T-helper 1 cell treated with Interleukin-12 subunit alpha and Interleukin-12 subunit beta and Interleukin-4 antibody, amounts not matched to agents 30 μg/mL and 1 μg/mL, for 36 hours (primary cell): ENCODE results near the gene XYLT1.

Experiments used
- H3K27ac Mint-ChIP-seq: one replicate; pipeline ENCODE4 v1.8.0; 2021; ENCODE audit warnings: mild to moderate bottlenecking, mixed read lengths
- H3K27me3 Mint-ChIP-seq: one replicate; pipeline ENCODE4 v1.8.0; 2021; ENCODE audit warnings: low read depth, mixed read lengths
- H3K36me3 Mint-ChIP-seq: one replicate; pipeline ENCODE4 v1.8.0; 2021; ENCODE audit warnings: low read depth, mixed read lengths
- H3K4me1 Mint-ChIP-seq: one replicate; pipeline ENCODE4 v1.8.0; 2021; ENCODE audit warnings: low read depth, mixed read lengths
- H3K4me3 Mint-ChIP-seq: one replicate; pipeline ENCODE4 v1.8.0; 2021; ENCODE audit warnings: mild to moderate bottlenecking, moderate library complexity, mixed read lengths
- H3K9me3 Mint-ChIP-seq: one replicate; pipeline ENCODE4 v1.8.0; 2021; ENCODE audit warnings: mixed read lengths

Gene XYLT1

GRCh38 chr16:17126156-17126555 is 344.6 kb downstream of the XYLT1 start:
- peaks cover 5% of the 10 kb centered on the region for H3K4me1 Mint-ChIP-seq
- no peak overlapping the region for H3K4me3 Mint-ChIP-seq
- peaks cover 63% of the 10 kb centered on the region for H3K36me3 Mint-ChIP-seq
- no peaks in the 10 kb centered on the region for H3K27me3 Mint-ChIP-seq
- H3K27ac Mint-ChIP-seq = no peak overlapping the region
- no peaks in the 10 kb centered on the region for H3K9me3 Mint-ChIP-seq

DNA sequence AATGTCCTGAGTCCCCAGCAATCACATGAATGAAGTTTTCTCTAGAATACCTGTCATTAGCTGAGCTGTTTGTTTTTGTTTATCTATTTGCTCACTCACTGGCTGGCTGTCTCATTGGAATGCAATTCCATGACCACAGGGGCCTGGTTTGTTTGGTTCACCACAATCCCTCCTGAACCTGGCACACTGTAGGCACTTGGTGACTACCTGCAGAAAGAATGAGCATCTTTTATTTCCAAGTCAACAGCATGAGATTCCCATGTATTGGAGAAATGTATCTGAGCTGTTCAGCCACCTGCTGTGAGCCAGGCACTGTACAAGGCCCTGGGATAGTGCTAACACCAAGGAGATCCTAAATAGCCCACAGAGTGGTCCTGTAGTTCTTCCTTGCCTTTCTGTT is 345.1 kb downstream of the XYLT1 start:
- Mint-ChIP-seq H3K4me1 (peaks cover 2% of the 10 kb centered on the region), H3K27me3 (no peaks in the 10 kb centered on the region), H3K4me3 (no peak overlapping the region), H3K36me3 (peaks cover 65% of the 10 kb centered on the region), H3K27ac (no peak overlapping the region), H3K9me3 (no peaks in the 10 kb centered on the region)

- H3K27ac Mint-ChIP-seq = no peak overlapping the region
- no peaks in the 10 kb centered on the region for H3K4me1 Mint-ChIP-seq
- no peaks in the 10 kb centered on the region for H3K27me3 Mint-ChIP-seq
- no peaks in the 10 kb centered on the region for H3K9me3 Mint-ChIP-seq
- H3K36me3 Mint-ChIP-seq = peaks cover 33% of the 10 kb centered on the region
- H3K4me3 Mint-ChIP-seq = no peak overlapping the region
Observed at GRCh38 chr16:17117906-17118577, 352.7 kb downstream of the XYLT1 start.

DNA sequence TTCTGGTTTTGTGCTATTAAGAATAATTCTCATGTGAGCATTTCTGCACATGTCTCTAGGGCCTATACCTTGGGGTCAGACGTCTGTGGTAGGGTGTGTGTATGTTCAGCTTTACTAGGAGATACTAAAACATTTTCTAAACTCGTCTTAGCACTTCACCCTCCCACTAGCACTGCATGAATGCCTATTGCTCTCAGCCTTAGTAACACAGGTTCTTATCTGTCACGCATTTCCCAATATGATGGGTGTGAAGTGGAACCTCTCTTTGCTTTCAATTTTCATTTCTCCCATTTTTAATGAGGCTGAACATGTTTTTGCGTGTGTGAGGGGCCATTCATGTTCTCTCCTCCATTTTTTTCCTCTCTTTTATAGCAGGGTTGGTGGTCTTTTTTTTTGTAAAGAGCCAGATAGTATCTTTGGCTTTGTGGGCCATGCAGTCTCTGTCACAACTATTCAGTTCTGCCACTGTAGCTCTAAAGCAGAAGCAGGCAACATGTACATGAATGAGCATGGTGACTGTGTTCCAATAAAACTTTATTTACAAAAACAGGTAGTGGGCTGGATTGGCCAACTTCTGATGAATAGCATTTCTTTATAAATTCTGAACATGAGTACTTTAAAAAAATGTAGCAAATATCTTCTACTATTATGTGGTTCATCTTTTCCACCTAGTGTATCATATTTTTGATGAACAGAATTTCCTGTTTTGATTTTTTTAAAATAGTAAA is 354.0 kb downstream of the XYLT1 start:
- H3K4me1 Mint-ChIP-seq = no peaks in the 10 kb centered on the region
- H3K9me3 Mint-ChIP-seq = no peaks in the 10 kb centered on the region
- H3K27ac Mint-ChIP-seq = no peak overlapping the region
- no peaks in the 10 kb centered on the region for H3K27me3 Mint-ChIP-seq
- peaks cover 25% of the 10 kb centered on the region for H3K36me3 Mint-ChIP-seq
- no peak overlapping the region for H3K4me3 Mint-ChIP-seq

DNA sequence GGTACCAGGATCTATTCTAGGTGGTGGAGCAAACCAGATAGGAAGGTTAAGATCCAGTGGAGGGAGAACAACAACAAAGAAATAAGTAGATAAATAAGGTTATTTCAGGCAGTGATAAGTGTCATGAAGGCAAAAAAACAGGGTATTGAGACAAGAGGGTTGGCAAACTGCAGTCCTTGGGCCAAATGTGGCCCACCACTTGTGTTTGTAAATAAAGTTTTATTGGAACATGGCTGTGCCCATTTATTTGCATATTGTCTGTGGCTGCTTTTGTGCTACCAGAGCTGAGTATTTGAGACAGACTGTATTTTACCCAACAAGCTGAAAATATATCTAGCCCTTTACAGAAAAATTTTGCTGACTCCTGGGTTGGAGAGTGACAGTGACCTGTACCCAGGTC is 361.3 kb downstream of the XYLT1 start:
- Mint-ChIP-seq H3K4me1 (peaks cover 6% of the 10 kb centered on the region), H3K27me3 (no peaks in the 10 kb centered on the region), H3K9me3 (no peaks in the 10 kb centered on the region), H3K27ac (no peak overlapping the region), H3K36me3 (peaks cover 16% of the 10 kb centered on the region), H3K4me3 (no peak overlapping the region)

- Mint-ChIP-seq H3K4me1 (peaks cover 6% of the 10 kb centered on the region), H3K9me3 (no peaks in the 10 kb centered on the region), H3K27ac (no peak overlapping the region), H3K27me3 (no peaks in the 10 kb centered on the region), H3K4me3 (no peak overlapping the region), H3K36me3 (peaks cover 16% of the 10 kb centered on the region)
Observed at GRCh38 chr16:17108596-17108995, 362.2 kb downstream of the XYLT1 start.

GRCh38 chr16:17107450-17107849 is 363.3 kb downstream of the XYLT1 start:
- H3K27ac Mint-ChIP-seq = no peak overlapping the region
- H3K27me3 Mint-ChIP-seq = no peaks in the 10 kb centered on the region
- H3K9me3 Mint-ChIP-seq = no peaks in the 10 kb centered on the region
- peaks cover 6% of the 10 kb centered on the region for H3K4me1 Mint-ChIP-seq
- H3K4me3 Mint-ChIP-seq = no peak overlapping the region
- H3K36me3 Mint-ChIP-seq = peaks cover 17% of the 10 kb centered on the region

DNA sequence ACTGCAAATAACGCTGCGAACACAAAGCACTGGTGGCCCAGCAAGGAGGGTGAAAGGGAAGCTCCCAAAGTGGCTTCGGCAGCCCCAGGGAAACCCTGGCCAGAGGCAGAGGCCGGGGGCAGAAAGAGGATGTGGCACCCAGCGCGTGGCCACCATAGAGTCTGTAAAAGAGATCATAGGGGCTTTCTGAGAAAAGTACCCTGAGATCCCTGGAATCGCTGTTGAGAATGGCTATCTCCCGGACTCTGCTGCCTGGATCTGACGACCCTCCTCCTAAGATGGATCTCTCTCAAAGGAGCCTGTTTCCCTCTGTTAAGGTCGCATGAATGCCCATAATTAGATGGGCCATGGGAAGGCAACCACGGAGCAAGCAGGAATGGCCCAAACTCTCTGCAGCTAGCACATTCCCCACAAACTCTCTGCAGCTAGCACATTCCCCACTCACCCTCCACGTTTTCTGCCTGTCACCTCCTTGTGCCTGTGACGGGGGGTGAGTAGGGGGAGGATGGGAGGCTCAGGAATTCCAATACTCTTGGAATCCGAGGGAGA is 364.4 kb downstream of the XYLT1 start:
- peaks cover 18% of the 10 kb centered on the region for H3K36me3 Mint-ChIP-seq

DNA sequence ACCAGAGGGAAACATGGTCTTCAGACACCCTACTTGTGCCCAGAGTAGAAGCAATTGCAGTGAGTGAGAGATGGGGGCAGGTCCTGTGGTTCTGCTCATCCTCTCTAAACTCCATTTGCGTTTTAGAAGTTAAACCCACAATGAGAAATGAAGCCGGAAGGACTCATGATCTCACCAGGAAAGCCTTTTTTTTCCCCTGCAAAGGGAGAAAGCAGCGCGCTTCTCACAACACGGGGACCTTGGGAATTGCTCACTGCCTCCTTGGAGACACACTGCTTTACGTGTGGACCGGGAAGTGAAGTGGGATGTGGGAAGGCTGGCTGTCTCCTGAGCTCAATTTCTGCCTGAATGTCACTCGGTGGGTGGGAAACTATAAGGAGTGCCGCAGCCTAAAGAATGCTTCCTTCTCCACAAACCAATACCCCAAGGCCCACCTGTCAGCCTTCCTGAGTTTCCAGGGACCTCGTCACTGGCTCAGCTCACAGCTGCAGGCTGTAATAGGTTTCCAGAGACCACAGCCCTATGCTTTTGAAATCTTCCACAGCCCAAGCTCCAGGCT is 365.4 kb downstream of the XYLT1 start:
- H3K27ac Mint-ChIP-seq = no peak overlapping the region
- peaks cover 16% of the 10 kb centered on the region for H3K36me3 Mint-ChIP-seq
- no peak overlapping the region for H3K4me3 Mint-ChIP-seq
- H3K4me1 Mint-ChIP-seq = peaks cover 6% of the 10 kb centered on the region
- no peaks in the 10 kb centered on the region for H3K9me3 Mint-ChIP-seq
- no peaks in the 10 kb centered on the region for H3K27me3 Mint-ChIP-seq

More for the DNA sequence above, 364.4 kb downstream of the XYLT1 start:
- Mint-ChIP-seq H3K4me1 (peaks cover 6% of the 10 kb centered on the region), H3K4me3 (no peak overlapping the region), H3K27ac (no peak overlapping the region), H3K9me3 (no peaks in the 10 kb centered on the region), H3K27me3 (no peaks in the 10 kb centered on the region)

- Mint-ChIP-seq H3K4me1 (peaks cover 6% of the 10 kb centered on the region), H3K27me3 (no peaks in the 10 kb centered on the region), H3K4me3 (no peak overlapping the region), H3K36me3 (peaks cover 12% of the 10 kb centered on the region), H3K27ac (peak overlapping the region; percentile 4), H3K9me3 (no peaks in the 10 kb centered on the region)
Observed at GRCh38 chr16:17104654-17105053, 366.1 kb downstream of the XYLT1 start.

DNA sequence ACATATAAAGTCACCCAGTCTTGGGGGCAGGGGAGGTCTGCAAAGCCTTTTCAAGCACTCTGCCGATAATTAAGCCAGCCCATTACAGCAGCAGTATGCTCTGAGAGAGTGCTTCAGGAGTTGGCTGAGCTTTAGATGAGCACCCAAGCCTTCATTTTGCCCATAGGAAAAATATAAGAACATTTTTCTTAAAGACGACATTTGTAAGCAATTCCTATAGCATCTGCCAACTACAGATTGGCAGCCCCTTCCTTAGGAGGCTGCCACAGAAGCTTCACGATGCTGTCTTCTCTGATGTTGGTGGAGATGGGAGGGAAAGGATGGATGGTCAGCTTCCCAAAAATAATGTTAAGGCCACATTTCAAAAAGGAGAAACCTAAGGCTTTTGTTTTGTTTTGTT is 367.5 kb downstream of the XYLT1 start:
- peaks cover 8% of the 10 kb centered on the region for H3K36me3 Mint-ChIP-seq
- H3K4me1 Mint-ChIP-seq = peaks cover 6% of the 10 kb centered on the region
- no peaks in the 10 kb centered on the region for H3K9me3 Mint-ChIP-seq
- no peak overlapping the region for H3K4me3 Mint-ChIP-seq
- no peaks in the 10 kb centered on the region for H3K27me3 Mint-ChIP-seq
- H3K27ac Mint-ChIP-seq = no peak overlapping the region

DNA sequence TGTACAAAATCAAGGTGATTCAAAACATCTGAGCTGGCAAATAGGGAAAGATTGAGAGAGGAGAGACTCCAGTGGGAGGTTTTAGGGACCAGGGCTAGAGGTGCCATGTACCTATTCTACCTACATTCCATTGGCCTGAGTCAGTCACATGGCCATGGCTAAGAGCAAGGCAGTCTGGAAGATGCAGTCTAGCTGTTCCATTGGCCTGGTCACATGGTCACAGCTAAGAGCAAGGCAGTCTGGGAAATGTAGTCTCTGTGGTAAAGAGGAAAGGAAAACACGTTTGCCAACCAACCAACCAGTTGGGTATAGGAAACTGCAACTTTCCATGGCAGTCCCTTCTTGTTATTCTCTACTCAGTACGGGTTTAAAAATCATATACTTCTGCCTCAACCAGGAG is 369.1 kb downstream of the XYLT1 start:
- no peak overlapping the region for H3K27ac Mint-ChIP-seq
- no peaks in the 10 kb centered on the region for H3K27me3 Mint-ChIP-seq
- H3K36me3 Mint-ChIP-seq = peaks cover 8% of the 10 kb centered on the region
- no peaks in the 10 kb centered on the region for H3K9me3 Mint-ChIP-seq
- no peak overlapping the region for H3K4me3 Mint-ChIP-seq
- H3K4me1 Mint-ChIP-seq = peaks cover 6% of the 10 kb centered on the region

- no peaks in the 10 kb centered on the region for H3K4me1 Mint-ChIP-seq
- H3K4me3 Mint-ChIP-seq = no peak overlapping the region
- H3K27ac Mint-ChIP-seq = no peak overlapping the region
- no peaks in the 10 kb centered on the region for H3K9me3 Mint-ChIP-seq
- H3K27me3 Mint-ChIP-seq = no peaks in the 10 kb centered on the region
- H3K36me3 Mint-ChIP-seq = peaks cover 7% of the 10 kb centered on the region
Observed at GRCh38 chr16:17098685-17099084, 372.1 kb downstream of the XYLT1 start.

GRCh38 chr16:17084130-17084529 is 386.6 kb downstream of the XYLT1 start:
- no peaks in the 10 kb centered on the region for H3K36me3 Mint-ChIP-seq
- H3K9me3 Mint-ChIP-seq = peaks cover 5% of the 10 kb centered on the region

DNA sequence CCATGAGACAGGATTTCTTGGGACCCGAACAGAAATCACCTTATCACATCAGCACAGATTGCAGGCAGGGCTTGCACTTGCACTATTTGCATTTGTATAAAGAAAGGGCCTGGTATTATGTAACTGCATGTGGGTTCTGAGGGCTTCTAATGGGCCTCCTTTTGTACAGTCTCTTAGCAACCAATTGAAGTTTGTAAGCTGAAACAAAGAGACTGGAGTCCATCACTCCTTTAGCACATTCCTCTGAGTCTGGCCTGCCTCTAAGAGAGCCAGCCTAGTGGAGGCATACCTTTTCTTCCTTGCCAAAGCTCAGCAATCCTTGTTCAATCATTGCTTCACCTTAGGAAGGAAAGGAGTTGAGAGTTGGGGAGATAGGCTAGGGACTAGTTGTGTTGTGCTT is 387.1 kb downstream of the XYLT1 start:
- no peak overlapping the region for H3K27ac Mint-ChIP-seq
- H3K9me3 Mint-ChIP-seq = peaks cover 5% of the 10 kb centered on the region
- no peaks in the 10 kb centered on the region for H3K27me3 Mint-ChIP-seq
- no peaks in the 10 kb centered on the region for H3K4me1 Mint-ChIP-seq
- H3K4me3 Mint-ChIP-seq = no peak overlapping the region
- no peaks in the 10 kb centered on the region for H3K36me3 Mint-ChIP-seq

More at GRCh38 chr16:17084130-17084529, 386.6 kb downstream of the XYLT1 start:
- Mint-ChIP-seq H3K4me1 (no peaks in the 10 kb centered on the region), H3K27me3 (no peaks in the 10 kb centered on the region), H3K4me3 (no peak overlapping the region), H3K27ac (no peak overlapping the region)
